GM12873 (cell line): ENCODE data around the gene STX18.

Experiments used
- TF ChIP-seq, protein P1 (sequence below): IDR thresholded peaks from 2 replicates; pipeline ENCODE4 v1.5.1; 2012; ENCODE audit warnings: low read depth, mild to moderate bottlenecking, moderate library complexity, low read length, control low read depth; ENCODE audit not compliant: insufficient read depth; ENCODE audit errors: missing control alignments

Gene STX18

DNA sequence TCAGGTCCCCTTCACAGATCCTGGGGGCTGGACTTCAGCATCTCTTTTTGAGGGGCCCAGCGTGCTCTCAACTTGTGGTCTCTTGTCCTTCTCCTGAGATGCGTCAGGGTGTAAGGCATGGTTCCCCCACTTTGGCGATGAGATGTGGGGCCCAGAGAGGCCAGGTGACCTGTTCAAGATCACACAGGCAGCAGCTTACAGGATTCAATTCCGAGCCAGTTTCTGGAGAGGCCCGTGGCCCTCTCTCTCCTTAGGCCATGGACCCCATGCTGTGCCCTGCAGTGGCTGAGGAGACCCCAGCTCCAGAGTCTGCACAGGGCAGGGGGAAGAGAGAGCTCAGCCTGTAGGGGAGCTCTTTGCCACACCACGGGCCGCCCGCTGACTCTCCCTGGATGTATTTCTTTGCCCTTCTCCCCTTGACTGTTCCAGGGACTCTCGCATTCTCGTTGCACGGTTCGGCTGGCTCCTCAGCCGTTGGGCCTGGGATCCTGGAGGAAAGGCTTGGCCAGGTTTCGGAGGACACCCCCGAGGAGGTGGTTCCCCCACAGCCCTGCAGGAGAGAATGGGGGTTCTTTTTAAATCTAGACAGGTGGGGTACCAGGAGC is 136.4 kb downstream of the STX18 start:
- TF ChIP-seq, protein P1, sequence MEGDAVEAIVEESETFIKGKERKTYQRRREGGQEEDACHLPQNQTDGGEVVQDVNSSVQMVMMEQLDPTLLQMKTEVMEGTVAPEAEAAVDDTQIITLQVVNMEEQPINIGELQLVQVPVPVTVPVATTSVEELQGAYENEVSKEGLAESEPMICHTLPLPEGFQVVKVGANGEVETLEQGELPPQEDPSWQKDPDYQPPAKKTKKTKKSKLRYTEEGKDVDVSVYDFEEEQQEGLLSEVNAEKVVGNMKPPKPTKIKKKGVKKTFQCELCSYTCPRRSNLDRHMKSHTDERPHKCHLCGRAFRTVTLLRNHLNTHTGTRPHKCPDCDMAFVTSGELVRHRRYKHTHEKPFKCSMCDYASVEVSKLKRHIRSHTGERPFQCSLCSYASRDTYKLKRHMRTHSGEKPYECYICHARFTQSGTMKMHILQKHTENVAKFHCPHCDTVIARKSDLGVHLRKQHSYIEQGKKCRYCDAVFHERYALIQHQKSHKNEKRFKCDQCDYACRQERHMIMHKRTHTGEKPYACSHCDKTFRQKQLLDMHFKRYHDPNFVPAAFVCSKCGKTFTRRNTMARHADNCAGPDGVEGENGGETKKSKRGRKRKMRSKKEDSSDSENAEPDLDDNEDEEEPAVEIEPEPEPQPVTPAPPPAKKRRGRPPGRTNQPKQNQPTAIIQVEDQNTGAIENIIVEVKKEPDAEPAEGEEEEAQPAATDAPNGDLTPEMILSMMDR, result no peak

DNA sequence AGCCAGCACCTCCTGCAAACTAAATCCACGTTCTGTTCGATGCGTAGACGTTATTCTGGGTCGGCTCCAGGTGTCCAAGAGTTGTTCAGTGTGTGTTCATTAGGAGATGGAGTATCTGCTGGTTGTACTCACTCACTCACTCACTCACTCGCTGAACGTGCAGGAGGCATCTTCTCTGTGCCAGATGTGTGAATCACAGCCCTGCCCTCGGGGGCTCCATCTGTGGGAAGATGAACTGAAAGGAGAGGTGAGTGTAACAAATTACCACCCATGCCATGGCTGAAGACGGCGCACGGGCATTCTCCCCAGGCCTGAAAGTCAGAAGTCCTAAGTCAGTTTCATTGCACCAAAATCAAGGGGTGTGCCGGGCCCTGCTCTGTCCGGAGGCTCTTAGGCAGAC is 138.9 kb downstream of the STX18 start:
- TF ChIP-seq, protein P1, result no peak

DNA sequence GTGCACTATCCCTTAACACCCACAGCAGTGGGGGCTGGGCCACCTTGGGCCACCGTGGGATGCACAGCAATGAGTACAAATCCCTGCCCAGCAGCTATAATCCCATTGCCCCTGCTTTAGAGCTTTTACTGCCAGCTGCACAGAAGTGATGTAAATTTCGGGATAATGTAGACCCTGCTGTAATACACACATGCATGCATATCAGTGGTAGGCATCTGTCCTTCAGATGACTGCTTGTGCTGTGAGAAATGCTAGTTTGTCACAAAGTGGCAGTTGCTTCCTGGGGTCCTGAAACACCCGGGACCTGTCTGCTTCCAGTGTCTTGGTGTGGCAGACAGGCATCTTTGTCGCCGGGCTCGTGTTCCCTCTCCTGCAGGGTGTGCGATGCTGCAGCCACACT is 140.8 kb downstream of the STX18 start:
- TF ChIP-seq, protein P1, result no peak

DNA sequence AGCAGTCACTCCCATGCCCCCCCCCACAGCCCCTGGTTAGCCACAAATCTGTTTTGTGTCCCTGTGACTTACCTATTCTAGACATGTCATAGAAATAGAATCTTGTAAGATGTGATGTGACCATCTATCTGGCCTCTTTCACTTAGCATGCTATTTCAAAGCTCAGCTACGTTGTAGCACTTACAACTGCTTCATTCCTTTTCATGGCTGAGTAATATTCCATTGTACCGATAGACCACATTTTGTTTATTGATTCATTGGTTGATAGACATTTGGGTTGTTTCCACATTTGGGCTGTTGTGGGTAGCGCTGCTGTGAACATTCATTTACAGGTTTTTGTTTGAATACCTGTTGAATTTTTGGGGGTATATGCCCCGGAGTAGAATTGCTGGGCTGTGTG is 143.4 kb downstream of the STX18 start:
- TF ChIP-seq, protein P1, result no peak

DNA sequence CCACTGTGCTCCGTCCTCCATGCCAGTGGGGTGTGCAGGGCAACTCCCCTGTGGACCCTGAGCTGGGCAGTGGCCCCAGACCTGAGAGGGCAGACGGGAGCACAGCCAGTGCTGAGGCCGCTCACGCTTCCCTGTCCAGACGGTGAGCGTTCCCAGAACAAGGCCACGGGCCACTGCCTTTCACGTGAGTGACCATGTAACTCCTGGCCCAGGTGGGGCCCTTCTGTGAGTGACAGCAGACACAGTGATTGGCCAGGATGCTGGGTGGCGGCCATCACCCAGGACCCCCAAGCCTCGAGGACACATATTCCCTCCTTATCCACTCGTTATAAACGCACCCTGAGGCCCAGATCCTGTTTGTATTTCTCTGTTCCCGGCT is 144.4 kb downstream of the STX18 start:
- TF ChIP-seq, protein P1, result no peak

DNA sequence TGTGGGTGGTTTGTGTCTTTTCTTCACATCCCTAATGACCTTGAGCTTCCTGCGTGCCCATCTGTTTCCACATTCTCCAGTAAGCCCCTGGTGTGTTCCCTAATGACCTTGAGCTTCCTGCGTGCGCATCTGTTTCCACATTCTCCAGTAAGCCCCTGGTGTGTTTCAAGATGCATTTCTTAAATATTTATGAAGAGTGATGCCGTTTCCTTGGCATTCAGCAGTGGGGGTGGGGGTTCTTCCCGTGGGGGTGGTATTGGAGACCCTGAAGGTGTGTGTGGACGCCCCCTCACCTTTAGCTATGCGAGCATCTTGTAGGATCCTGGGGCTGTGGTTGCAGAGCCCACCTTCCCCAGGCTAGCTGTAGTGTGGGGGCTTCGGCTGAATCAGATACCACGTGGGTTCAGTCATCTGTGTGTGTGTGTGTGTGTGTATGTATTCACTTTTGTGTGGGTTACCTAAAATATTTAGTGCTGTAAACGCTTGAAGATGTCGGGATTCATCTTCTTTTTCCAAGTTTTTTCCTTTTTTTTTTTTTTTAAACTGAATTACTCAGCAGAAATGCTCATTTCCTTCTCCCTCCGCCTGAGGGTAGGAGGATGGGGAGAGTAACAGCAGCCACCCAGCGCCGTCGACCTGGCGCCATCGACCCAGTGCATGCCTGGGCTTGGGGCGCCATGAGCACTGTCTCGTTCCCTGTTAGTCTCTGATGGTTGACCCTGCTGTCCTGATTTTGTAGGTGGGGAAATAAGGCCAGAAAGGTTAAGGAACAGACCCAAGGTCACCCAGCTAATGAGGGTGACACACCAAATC is 145.0 kb downstream of the STX18 start:
- TF ChIP-seq, protein P1, result no peak

DNA sequence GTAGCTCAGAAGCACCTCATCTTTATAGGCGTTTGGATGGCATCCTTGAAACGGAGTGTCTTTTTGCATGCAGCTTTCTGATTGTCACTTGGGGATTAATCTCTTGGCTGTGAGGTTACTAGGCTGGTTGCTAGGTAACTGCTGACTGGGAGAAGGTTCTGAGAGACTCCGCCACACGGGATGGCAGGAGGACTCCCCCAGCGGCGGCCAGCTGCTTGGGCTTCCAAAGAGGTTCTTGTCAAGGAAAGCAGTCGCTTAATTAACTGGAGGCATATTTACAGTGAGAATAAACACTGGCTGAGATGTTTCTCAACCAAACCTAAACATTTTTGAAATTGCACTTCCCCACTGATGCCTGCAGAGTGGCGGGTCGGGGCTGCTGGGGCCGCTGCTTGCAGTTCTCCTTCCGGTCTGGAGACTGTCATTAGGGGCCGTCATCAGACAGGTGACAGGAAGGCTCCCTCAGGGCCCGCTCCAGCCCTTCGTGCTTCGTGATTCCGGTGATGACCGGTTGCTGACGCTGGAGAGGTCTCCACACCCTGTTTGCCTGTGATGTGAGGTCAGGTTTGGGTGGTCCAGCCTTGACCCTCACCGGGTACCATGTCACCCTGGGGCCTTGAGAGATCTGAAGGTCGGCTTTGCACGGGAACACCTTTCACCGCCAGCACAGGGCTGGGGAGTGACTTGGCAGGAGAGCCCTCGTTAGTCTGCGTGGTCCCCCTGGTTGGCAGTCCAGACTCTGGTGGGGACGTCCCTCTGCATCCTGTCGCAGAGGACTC is 145.8 kb downstream of the STX18 start:
- TF ChIP-seq, protein P1, result no peak
